Adipose tissue (tissue), 3 donors: ENCODE data around the gene PPP2R2D. TPM values are rescaled to one million over a fixed set of nuclear protein-coding genes. Genes with fewer than 3 reads are reported as not detected.

Experiments
- H3K27ac ChIP-seq: one replicate; pipeline ENCODE4 v1.5.1; 2013; ENCODE audit warnings: low read depth, low read length
- WGBS, 3 donors: extraction: QIAGEN DNeasy Blood & Tissue Kit; methylation state at CpG; one replicate each; pipeline ENCODE4 v1.1.7; 2013; 5-methylcytosine and 5-hydroxymethylcytosine counted together
- polyA plus RNA-seq, 3 donors: library from polyadenylated mRNA; stranded (reverse); fragments of 200-250 nt; gene quantifications; one replicate each; pipeline ENCODE4 v1.2.3, GENCODE V29; 2013
- donor health status: healthy with polysubstance abuse.
- donor health status: Bipolar disorder and iron deficiency.
- donor health status: healthy.

PPP2R2D gene
- polyA plus RNA-seq, 3 donors = 17.0 to 100 (median 18.5) TPM

- 96 to 97% (median 96%) methylated on average over 38 of the region's 38 CpGs for WGBS, 3 donors
- H3K27ac ChIP-seq = no peak overlapping the region
These were observed 55.0 kb downstream of the PPP2R2D start for GRCh38 chr10:131955591-131956340.

- 86 to 93% (median 93%) methylated on average over 19 of the region's 19 CpGs for WGBS, 3 donors
- no peak overlapping the region for H3K27ac ChIP-seq
These were observed 59.0 kb downstream of the PPP2R2D start for GRCh38 chr10:131959841-131960240.

DNA sequence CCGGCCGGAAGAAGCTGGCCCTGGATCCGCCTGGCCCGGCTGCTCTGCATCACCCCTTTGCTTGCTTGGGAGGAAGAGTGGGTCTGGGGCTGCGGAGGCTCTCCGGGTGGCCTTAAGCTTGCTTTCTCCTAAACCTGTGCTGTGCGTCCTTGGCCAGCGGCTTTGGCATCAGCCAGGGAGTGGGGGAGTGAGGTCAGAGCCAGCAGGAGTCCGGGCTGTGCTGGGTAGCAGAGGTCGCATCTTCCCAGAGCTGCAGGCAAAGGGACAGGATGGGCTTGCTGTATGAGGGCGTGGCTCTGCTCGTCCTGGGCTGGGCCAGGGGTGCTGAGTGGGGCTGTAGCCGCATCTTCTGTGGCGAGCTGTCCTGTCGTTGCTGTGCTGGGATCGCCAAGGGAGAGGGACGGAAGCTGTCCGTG is 59.8 kb downstream of the PPP2R2D start:
- H3K27ac ChIP-seq = no peak overlapping the region
- 87 to 91% (median 88%) methylated on average over 18 of the region's 18 CpGs for WGBS, 3 donors

DNA sequence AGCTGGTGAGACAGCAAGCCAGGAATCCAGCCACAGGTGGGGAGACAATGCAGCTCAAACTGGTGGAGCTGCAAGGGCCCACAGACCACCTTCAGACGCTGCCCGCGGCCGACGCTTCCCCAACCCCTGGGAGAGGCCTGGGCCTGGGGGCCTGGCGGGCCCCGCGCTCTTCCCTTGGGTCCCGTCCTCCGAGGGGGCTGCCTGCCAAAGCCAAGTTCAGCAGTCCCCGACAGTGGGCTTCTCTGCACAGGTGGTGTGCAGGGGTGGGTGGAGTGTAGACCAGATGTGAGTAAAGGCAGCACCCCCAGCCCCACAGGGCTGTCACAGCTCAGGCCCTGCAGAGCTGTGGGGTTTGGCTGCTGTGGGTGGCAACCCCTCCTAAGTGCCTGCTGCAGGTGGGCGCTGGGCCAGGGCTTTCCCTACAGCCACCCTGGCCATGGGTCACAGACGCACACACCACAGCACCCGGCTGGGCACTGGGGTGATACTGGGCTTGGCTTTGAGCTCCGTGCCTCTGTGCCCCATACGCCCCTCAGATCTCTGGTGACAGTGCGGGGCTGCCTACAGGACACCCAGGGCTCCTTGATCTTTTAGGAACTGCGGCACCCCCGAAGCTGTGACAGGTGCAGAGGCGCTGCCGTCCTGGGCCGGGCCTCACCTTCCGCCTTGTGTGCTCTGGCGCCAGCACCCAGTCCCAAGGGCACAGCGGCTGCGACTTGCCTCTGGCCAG is 60.4 kb downstream of the PPP2R2D start:
- WGBS, 3 donors = 80 to 92% (median 92%) methylated on average over 26 of the region's 26 CpGs
- H3K27ac ChIP-seq = no peak overlapping the region

DNA sequence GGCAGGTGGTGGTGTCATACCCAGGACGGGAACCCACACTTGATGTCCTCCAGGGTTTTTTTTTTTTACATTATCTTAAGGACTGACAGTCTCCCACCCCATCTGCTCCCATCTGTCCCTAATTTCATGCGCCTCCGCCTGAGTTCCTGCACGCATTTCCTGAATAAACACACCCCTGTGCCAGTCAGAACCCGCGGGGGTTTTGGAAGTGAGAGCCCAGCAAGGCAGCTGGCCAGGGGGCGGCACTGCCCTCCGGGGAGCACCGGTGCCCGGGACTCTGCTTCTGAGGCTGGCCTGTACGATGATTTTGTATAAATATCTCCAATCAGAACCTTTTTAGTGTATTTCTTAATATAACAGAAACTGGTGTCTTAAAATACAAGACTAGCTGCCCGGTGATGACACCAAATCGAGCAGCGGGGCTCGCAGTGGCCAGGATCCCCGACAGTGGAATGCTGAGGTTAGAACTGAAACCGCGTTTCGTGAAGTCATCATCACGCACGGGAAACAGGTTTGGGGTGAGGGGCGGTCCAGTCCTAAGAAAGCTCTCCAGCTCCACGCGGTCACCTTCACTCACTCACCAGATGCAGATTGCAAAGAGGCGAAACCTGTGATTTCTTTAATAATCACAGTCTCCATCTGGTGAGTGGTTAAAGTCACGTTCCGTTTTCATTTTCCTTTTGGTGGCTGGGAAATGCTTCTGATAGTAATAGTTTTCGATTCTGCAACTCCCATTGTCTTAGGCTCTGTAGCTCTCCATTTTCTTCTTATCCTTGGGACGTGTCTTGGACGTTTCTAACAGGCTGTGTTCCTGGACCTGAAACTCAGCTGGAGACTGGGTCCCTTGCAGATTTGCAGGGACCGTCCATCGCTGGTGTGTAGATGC is 61.2 kb downstream of the PPP2R2D start:
- 80 to 86% (median 82%) methylated on average over 32 of the region's 32 CpGs for WGBS, 3 donors

DNA sequence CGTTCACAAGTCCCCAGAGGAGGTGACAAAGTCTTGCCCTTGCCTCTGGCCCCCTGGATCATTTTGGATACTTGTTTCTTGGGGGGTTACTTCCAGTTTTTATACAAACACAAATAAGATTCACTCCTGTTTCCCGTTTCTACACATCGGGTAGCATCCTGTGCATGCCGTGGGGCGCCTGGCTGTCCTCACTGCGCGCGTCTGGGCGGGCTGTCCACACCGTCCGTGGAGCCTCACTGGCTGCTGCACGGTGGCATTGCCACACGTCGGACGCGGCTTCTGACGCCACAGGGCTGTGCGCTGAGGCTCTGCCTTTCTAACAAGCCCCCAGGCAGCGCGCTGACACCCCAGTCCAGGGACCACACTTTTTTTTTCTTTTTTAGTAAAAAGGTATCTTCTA is 62.5 kb downstream of the PPP2R2D start:
- no peak overlapping the region for H3K27ac ChIP-seq
- WGBS, 3 donors = 90 to 94% (median 91%) methylated on average over 20 of the region's 20 CpGs

More for the DNA sequence above, 61.2 kb downstream of the PPP2R2D start:
- no peak overlapping the region for H3K27ac ChIP-seq

GRCh38 chr10:131963811-131964210 is 63.0 kb downstream of the PPP2R2D start:
- 75 to 86% (median 78%) methylated on average over 9 of the region's 9 CpGs for WGBS, 3 donors
- no peak overlapping the region for H3K27ac ChIP-seq

DNA sequence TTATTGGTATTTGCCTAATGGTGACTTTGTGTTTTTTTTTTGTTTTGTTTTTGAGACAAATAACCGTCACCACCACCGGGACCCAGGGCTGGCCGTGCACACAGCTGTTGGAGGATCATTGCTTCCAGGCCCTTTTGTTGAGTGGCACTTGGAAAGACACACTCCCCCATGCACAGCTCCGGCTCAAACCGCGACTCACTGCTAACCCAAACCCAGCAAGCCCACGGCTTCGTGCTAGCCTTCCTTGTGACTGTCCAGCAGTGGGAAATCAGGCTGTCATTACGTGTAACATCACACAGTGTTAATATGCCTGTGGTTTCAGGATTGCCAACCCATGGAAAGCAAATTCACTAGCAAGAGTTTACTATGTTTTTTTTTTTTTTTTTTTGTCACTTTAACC is 63.5 kb downstream of the PPP2R2D start:
- no peak overlapping the region for H3K27ac ChIP-seq
- WGBS, 3 donors = 92 to 94% (median 92%) methylated on average over 9 of the region's 9 CpGs

DNA sequence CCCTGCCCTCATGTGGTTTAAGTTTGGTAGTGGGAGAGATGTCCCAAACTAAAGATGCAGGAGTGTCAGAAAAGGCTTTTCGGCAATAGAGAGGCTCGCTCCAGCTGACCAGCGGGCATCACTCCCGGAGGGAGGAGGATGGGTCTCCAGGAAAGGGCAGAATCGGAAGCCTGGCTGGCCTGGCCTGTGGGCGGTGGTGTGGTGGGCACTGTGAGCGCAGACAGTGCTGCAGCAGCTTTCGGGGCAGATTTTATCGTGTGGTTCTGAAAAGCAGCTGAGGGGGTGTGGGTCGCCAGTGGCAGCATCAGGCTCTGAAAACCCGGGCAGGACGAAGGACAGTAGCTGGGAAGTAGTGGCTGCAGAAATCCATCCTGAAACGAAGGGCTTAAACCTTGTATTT is 68.1 kb downstream of the PPP2R2D start:
- 93 to 97% (median 95%) methylated on average over 13 of the region's 13 CpGs for WGBS, 3 donors
- H3K27ac ChIP-seq = no peak overlapping the region

DNA sequence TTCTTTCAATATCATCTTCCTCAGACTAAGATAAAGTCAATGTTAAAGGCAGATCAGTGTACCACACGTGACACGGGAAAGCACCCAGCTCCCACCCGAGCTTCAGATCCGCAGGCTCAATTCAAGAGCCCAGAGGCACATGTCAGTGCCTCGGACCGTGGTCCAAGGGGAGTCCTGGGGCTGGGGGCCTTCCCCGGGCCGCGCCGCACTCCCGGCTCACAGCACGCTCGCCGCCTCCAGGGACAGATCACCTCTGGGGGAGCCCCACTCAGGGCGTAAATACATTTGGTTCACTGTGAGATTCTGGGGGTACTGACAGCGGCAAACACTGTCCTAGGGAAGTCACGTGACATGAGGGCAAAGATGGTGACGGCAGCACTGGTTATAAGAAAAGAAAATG is 70.1 kb downstream of the PPP2R2D start:
- no peak overlapping the region for H3K27ac ChIP-seq
- WGBS, 3 donors = 92 to 96% (median 93%) methylated on average over 18 of the region's 18 CpGs

GRCh38 chr10:131971591-131971990 is 70.8 kb downstream of the PPP2R2D start:
- 82 to 97% (median 93%) methylated on average over 7 of the region's 7 CpGs for WGBS, 3 donors
- no peak overlapping the region for H3K27ac ChIP-seq

DNA sequence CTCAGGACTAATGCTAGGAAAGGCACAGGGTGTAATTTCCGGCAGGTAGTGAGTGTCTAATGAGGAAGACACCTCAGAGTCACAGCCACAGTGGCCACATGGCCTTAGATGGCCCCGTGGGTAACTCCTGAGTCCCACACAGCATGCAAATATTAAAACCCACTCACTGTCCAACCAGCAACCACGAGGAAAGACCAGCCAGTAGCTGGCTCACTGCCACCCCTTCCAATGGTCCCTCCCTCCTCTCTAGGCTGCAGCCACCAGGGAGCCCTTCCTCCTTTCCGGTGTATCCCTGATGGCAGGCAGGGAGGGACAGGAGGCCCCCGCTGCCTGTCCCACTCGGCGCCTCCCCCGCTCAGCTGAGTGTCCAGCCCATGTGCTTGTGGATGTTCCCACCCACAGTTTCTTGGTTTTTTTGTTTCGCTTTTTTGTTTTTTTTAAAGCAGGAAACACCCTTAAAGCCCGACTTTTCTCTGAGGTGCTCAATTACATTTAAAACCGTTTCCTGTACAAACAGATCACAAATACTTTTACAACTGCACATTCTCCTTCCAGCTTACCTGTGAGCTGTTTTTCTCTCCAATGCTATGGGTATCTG is 71.8 kb downstream of the PPP2R2D start:
- no peak overlapping the region for H3K27ac ChIP-seq
- 34 to 38% (median 38%) methylated on average over 11 of the region's 11 CpGs for WGBS, 3 donors

GRCh38 chr10:131973160-131973951 is 72.5 kb downstream of the PPP2R2D start:
- H3K27ac ChIP-seq = no peak overlapping the region
- 77 to 90% (median 88%) methylated on average over 34 of the region's 34 CpGs for WGBS, 3 donors

DNA sequence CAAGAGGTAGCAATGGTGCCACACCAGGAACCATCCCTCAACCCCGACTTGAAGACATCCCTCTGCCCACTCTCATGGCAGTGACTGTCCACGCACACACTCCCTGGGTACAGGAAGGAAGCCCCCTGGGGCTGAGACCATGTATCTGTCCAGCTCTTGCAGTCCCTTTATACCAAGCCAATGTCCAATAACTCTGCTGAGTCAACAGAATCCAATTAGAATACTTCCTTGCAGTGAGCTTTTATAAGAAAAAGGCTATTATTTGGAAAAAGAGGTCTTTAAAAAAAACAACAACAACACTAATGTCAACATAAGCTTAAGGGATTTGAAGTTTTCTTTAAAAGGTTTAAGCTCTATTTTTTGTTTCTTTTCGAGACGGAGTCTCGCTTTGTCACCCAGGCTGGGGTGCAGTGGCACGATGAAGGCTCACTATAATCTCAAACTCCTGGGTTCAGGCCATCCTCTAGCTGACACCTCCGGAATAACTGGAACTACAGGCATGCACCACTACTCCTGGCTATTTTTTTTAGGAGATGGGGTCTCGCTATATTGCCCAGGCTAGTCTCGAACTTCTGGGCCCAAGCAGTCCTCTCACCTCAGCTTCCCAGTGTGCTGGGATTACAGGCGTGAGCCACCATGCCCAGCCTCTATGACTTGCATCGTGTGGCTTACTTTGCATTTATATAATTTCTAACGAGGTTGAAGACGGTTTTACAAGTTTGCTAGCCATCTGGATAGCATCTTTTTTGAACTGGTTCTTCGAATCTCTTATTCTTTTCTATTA is 73.4 kb downstream of the PPP2R2D start:
- H3K27ac ChIP-seq = no peak overlapping the region
- 84 to 96% (median 87%) methylated on average over 14 of the region's 14 CpGs for WGBS, 3 donors

- WGBS, 3 donors = 73 to 82% (median 82%) methylated on average over 6 of the region's 6 CpGs
These were observed 74.2 kb downstream of the PPP2R2D start for GRCh38 chr10:131975003-131975402.

DNA sequence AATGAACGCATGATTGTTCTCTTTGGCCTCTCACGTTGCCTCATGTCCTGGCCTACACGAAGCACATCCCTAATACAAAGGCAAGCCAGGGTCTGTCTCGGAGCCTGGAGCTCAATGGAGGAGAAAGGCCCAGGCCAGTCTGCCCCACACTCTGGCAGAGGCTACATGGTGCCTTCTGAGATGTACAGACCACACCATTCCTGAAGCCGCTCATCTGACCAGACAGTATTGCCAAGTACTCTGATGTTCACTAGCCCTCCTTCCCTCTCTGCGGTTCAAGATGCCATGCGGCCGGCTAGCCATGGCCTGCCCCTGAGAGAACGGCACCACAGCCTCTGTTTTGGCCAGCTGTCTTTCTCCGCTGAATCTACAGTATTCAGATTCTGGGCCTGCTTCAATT is 75.0 kb downstream of the PPP2R2D start:
- H3K27ac ChIP-seq = no peak overlapping the region
- WGBS, 3 donors = 91 to 97% (median 95%) methylated on average over 10 of the region's 10 CpGs

More at GRCh38 chr10:131975003-131975402, 74.2 kb downstream of the PPP2R2D start:
- H3K27ac ChIP-seq = no peak overlapping the region
